ENCODE measurements around the gene CLEC6A. TPM values are rescaled to one million over a fixed set of nuclear protein-coding genes. Genes with fewer than 3 reads are reported as not detected.

Gene CLEC6A
- total RNA-seq, 1 experiment from 2014 or later = 0.17 TPM

DNA sequence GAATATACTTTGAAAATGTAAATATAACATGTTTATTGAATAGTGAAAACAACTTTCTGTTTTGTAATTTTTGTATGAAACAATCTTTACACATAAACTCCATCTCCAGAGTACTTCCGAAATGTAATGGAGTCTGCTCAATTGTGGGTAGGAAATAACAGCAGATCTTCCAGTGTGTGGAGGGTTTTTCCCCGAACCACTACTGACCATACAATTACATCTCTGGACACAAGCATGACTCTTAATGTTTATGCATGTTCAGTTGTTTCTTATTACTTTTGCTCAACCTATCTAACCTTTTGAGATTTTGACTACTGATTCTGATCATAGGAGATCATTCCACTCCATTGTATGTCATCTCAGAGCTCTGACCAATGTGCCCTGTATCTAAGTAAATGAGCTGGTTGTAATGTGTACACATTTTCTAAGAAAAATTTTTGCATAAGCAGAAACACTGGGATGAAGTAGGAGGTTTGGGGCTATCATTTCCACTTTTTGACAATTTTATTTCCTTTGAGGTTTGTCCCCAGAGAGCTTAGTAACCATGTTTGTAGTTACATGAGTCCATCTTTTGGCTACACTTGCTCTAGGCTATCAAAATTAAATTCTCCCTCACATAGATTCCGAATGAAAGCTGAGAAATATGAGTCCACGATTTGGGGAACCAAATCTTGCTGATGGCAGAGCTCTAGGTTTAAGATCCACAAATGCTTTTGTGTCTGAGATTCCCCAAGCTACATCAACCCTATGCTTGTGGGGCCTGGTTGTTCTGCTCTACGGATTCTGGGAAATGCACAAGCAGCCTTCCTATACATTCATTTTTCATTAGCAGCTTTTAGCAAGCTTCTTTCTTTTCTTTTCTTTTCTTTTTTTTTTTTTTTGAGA lies 36.1 kb downstream of the CLEC6A start:
- Histone ChIP-seq H3K27ac (ENCODE audit: insufficient read length, low read depth, low read length) (no peak overlapping the region), H4K5ac (ENCODE audit: insufficient read length, low read depth, low read length) (no peak overlapping the region), H2BK12ac (ENCODE audit: insufficient read length, low read depth, low read length) (no peak overlapping the region), H4K91ac (ENCODE audit: insufficient read length, low read depth, low read length) (no peak overlapping the region), H3K79me1 (ENCODE audit: insufficient read depth, low read depth, low read length, poor library complexity, severe bottlenecking) (no peaks in the 10 kb centered on the region), H2BK15ac (ENCODE audit: low read depth, low read length) (no peak overlapping the region), H3T11ph (ENCODE audit: low read length) (no peak overlapping the region), H3K23ac (ENCODE audit: insufficient read length, low read depth, low read length) (no peak overlapping the region), H4K20me1 (ENCODE audit: control insufficient read depth, insufficient read depth, insufficient read length) (no peaks in the 10 kb centered on the region), H3K27me3 (ENCODE audit: insufficient read depth, low read length) (no peaks in the 10 kb centered on the region), H3K4me2 (ENCODE audit: insufficient read depth, insufficient read length, low read length) (no peak overlapping the region), H3K9ac (ENCODE audit: extremely low read depth, insufficient read length, low read length) (no peak overlapping the region), H2BK5ac (ENCODE audit: insufficient read length, low read length) (no peak overlapping the region), H2BK120ac (ENCODE audit: low read depth, low read length, poor library complexity, severe bottlenecking) (no peak overlapping the region), H4K8ac (replicated peaks; ENCODE audit: insufficient read length, low read depth, low read length) (no peak overlapping the region), H3K23me2 (ENCODE audit: insufficient read length, low read depth, low read length, poor library complexity, severe bottlenecking) (no peaks in the 10 kb centered on the region), H2AK5ac (ENCODE audit: insufficient read length, low read length) (no peak overlapping the region), H3K18ac (ENCODE audit: insufficient read length, low read depth, low read length) (no peak overlapping the region), H3K14ac (ENCODE audit: insufficient read depth, low read length) (no peak overlapping the region), H3K56ac (ENCODE audit: insufficient read length, low read depth, low read length) (no peak overlapping the region), H2BK20ac (ENCODE audit: low read depth, low read length, poor library complexity, severe bottlenecking) (no peak overlapping the region), H3K9me3 (ENCODE audit: control insufficient read depth, low read depth, low read length) (no peaks in the 10 kb centered on the region), H3K4ac (ENCODE audit: low read depth, low read length) (no peak overlapping the region), H3K79me2 (ENCODE audit: insufficient read depth, low read length) (no peaks in the 10 kb centered on the region), H2AFZ (ENCODE audit: low read length) (no peak overlapping the region), H3K4me1 (ENCODE audit: insufficient read depth, low read length) (no peaks in the 10 kb centered on the region; the same call in 1 of the 2 replicates)
- Mint-ChIP-seq H3K27me3 (ENCODE audit: low read depth) (no peaks in the 10 kb centered on the region; the same call in 1 of the 2 replicates), H3K4me1 (peaks cover 9 to 22% of the 10 kb centered on the region in 2 experiments), H3K9me3 (peaks cover 4 to 5% of the 10 kb centered on the region in 2 experiments; a peak in 4 of 5 replicates), H3K4me3 (no peak overlapping the region), H3K27ac (peak overlapping the region in 1 of 3 experiments; percentile 81; a peak in 1 of 7 replicates), H3K36me3 (ENCODE audit: insufficient read depth in 1 of 3, low read depth in 3 of 3) (peaks cover 0 to 17% (median 0%) of the 10 kb centered on the region in 3 experiments; a peak in 3 of 7 replicates)
- TF ChIP-seq, protein P1, sequence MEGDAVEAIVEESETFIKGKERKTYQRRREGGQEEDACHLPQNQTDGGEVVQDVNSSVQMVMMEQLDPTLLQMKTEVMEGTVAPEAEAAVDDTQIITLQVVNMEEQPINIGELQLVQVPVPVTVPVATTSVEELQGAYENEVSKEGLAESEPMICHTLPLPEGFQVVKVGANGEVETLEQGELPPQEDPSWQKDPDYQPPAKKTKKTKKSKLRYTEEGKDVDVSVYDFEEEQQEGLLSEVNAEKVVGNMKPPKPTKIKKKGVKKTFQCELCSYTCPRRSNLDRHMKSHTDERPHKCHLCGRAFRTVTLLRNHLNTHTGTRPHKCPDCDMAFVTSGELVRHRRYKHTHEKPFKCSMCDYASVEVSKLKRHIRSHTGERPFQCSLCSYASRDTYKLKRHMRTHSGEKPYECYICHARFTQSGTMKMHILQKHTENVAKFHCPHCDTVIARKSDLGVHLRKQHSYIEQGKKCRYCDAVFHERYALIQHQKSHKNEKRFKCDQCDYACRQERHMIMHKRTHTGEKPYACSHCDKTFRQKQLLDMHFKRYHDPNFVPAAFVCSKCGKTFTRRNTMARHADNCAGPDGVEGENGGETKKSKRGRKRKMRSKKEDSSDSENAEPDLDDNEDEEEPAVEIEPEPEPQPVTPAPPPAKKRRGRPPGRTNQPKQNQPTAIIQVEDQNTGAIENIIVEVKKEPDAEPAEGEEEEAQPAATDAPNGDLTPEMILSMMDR (conservative IDR thresholded peaks at IDR 0.05) = no peak
- no peak for DNase-seq
- no CpG with 5 or more reads among the region's 5 CpGs for WGBS (ENCODE audit: extremely low coverage, insufficient read length, low lambda C conversion rate)

All from H9 (cell line).